HFFc6 (cell line): ENCODE data around the gene C2CD3. TPM values are rescaled to one million over a fixed set of nuclear protein-coding genes. Genes with fewer than 3 reads are reported as not detected.
"Not testable (repeated sequence)": the region's sequence is repeated elsewhere in the genome, so short reads cannot be mapped to it uniquely, and the experiment has no call there.

Experiments
- DNase-seq: peaks from one replicate; pipeline ENCODE4 v3.0.0-alpha.2; 2018
- H3K27ac Mint-ChIP-seq: 2 replicates; pipeline ENCODE4 v1.8.0; 2020; ENCODE audit warnings: mild to moderate bottlenecking, mixed read lengths
- H3K27me3 Mint-ChIP-seq: 2 replicates; pipeline ENCODE4 v1.8.0; 2021; ENCODE audit warnings: mild to moderate bottlenecking, moderate library complexity, mixed read lengths; ENCODE audit not compliant: insufficient read depth
- H3K36me3 Mint-ChIP-seq: 2 replicates; pipeline ENCODE4 v1.8.0; 2021; ENCODE audit warnings: low read depth, mixed read lengths
- H3K4me1 Mint-ChIP-seq: 2 replicates; pipeline ENCODE4 v1.8.0; 2020; ENCODE audit warnings: low read depth, mixed read lengths
- H3K4me3 Mint-ChIP-seq: 2 replicates; pipeline ENCODE4 v1.8.0; 2020; ENCODE audit warnings: mild to moderate bottlenecking, moderate library complexity, mixed read lengths
- H3K9me3 Mint-ChIP-seq: 2 replicates; pipeline ENCODE4 v1.8.0; 2020; ENCODE audit warnings: mild to moderate bottlenecking, mixed read lengths
- CTCF ChIP-seq: fragments of 200-600 bp; sonication (generic); IDR thresholded peaks from 2 replicates; pipeline ENCODE4 v1.5.0; 2021; ENCODE audit warnings: antibody characterized with exemption, mild to moderate bottlenecking
- total RNA-seq, 6 experiments: library from RNA; stranded (reverse); fragmentation: NEBNext Ultra II Directional; extraction: Animal tissue kit (Norgen Biotek cat#: 25700); gene quantifications; 2 replicates in 1 of 6; 3 replicates in 5 of 6; pipeline ENCODE4 v1.2.3, GENCODE V29; 2021

Gene C2CD3
- total RNA-seq, 6 experiments from 2014 or later, result 14.6 to 23.0 (median 17.2) TPM

GRCh38 chr11:74086242-74086884 is 84.4 kb downstream of the C2CD3 start:
- no peak for DNase-seq
- no peak overlapping the region for H3K27ac Mint-ChIP-seq
- no peak overlapping the region for H3K4me3 Mint-ChIP-seq
- H3K27me3 Mint-ChIP-seq, result no peaks in the 10 kb centered on the region
- TF ChIP-seq CTCF, result no peak
- H3K9me3 Mint-ChIP-seq, result no peaks in the 10 kb centered on the region
- peaks cover 16% of the 10 kb centered on the region for H3K4me1 Mint-ChIP-seq
- H3K36me3 Mint-ChIP-seq, result peaks cover 37% of the 10 kb centered on the region

- Mint-ChIP-seq H3K9me3 (no peaks in the 10 kb centered on the region), H3K27me3 (no peaks in the 10 kb centered on the region), H3K4me3 (no peak overlapping the region), H3K36me3 (peaks cover 39% of the 10 kb centered on the region), H3K27ac (peak overlapping the region; percentile 80), H3K4me1 (peaks cover 16% of the 10 kb centered on the region)
- TF ChIP-seq CTCF, result no peak
- DNase-seq, result no peak
Measured at GRCh38 chr11:74085542-74085892, 85.3 kb downstream of the C2CD3 start.

GRCh38 chr11:74084796-74085541 is 85.8 kb downstream of the C2CD3 start:
- Mint-ChIP-seq H3K27ac (peak overlapping the region; percentile 80), H3K9me3 (no peaks in the 10 kb centered on the region), H3K4me3 (no peak overlapping the region), H3K27me3 (no peaks in the 10 kb centered on the region), H3K36me3 (peaks cover 39% of the 10 kb centered on the region), H3K4me1 (peaks cover 16% of the 10 kb centered on the region)
- peak; percentile 36 for DNase-seq
- no peak for TF ChIP-seq CTCF

- not testable (repeated sequence) for H3K27me3 Mint-ChIP-seq, H3K27ac Mint-ChIP-seq, DNase-seq, H3K4me3 Mint-ChIP-seq, H3K9me3 Mint-ChIP-seq
- Mint-ChIP-seq H3K4me1 (peaks cover 16% of the 10 kb centered on the region), H3K36me3 (peaks cover 39% of the 10 kb centered on the region)
Measured at GRCh38 chr11:74083927-74084326, 86.9 kb downstream of the C2CD3 start.

GRCh38 chr11:74081428-74081827 is 89.4 kb downstream of the C2CD3 start:
- Mint-ChIP-seq H3K27me3 (no peaks in the 10 kb centered on the region), H3K27ac (no peak overlapping the region)
- no peak for TF ChIP-seq CTCF

GRCh38 chr11:74077193-74077592 is 93.6 kb downstream of the C2CD3 start:
- H3K4me1 Mint-ChIP-seq, result no peaks in the 10 kb centered on the region
- peaks cover 3% of the 10 kb centered on the region for H3K27me3 Mint-ChIP-seq
- H3K9me3 Mint-ChIP-seq, result no peaks in the 10 kb centered on the region
- peaks cover 32% of the 10 kb centered on the region for H3K36me3 Mint-ChIP-seq
- no peak overlapping the region for H3K27ac Mint-ChIP-seq
- no peak for TF ChIP-seq CTCF
- no peak for DNase-seq
- no peak overlapping the region for H3K4me3 Mint-ChIP-seq

More at GRCh38 chr11:74081428-74081827, 89.4 kb downstream of the C2CD3 start:
- no peaks in the 10 kb centered on the region for H3K9me3 Mint-ChIP-seq
- DNase-seq, result no peak
- no peak overlapping the region for H3K4me3 Mint-ChIP-seq
- peaks cover 16% of the 10 kb centered on the region for H3K4me1 Mint-ChIP-seq
- H3K36me3 Mint-ChIP-seq, result peaks cover 48% of the 10 kb centered on the region
